Large intestine (tissue), 3 donors: Measurements from ENCODE around the gene ANO1. TPM values are rescaled to one million over a fixed set of nuclear protein-coding genes. Genes with fewer than 3 reads are reported as not detected.
A peak's percentile ranks its signal among the peaks of the same experiment; 100 is the strongest.

Experiments used
- DNase-seq, 2 donors: peaks; one replicate each; pipeline versions ENCODE4 v3.0.0 to v3.0.0-alpha.2; 2013
- H3K27ac ChIP-seq: one replicate; pipeline ENCODE4 v1.5.1; 2013; ENCODE audit warnings: low read length
- H3K27me3 ChIP-seq: 2 replicates; pipeline ENCODE4 v1.6.1; 2013; ENCODE audit warnings: low read length; ENCODE audit not compliant: control insufficient read depth, insufficient read depth
- H3K36me3 ChIP-seq: 2 replicates; pipeline ENCODE4 v1.6.1; 2013; ENCODE audit warnings: low read length; ENCODE audit not compliant: control insufficient read depth, insufficient read depth
- H3K4me1 ChIP-seq: one replicate; pipeline ENCODE4 v1.6.1; 2013; ENCODE audit warnings: low read length; ENCODE audit not compliant: control insufficient read depth, insufficient read depth
- H3K4me3 ChIP-seq: one replicate; pipeline ENCODE4 v1.5.1; 2013; ENCODE audit warnings: low read length
- H3K9me3 ChIP-seq: one replicate; pipeline ENCODE4 v1.6.1; 2013; ENCODE audit warnings: mild to moderate bottlenecking, low read depth, low read length, moderate library complexity; ENCODE audit not compliant: control insufficient read depth
- WGBS: methylation state at CpG from one replicate; pipeline ENCODE4 v1.1.5; 2013; ENCODE audit warnings: low lambda C conversion rate; ENCODE audit not compliant: insufficient coverage; 5-methylcytosine and 5-hydroxymethylcytosine counted together
- polyA plus RNA-seq: library from polyadenylated mRNA; unstranded; fragments of 120-200 nt; gene quantifications from one replicate; pipeline ENCODE4 v1.2.1, GENCODE V29; 2013

ANO1 gene
- polyA plus RNA-seq, 1 donor = 12.3 TPM

DNA sequence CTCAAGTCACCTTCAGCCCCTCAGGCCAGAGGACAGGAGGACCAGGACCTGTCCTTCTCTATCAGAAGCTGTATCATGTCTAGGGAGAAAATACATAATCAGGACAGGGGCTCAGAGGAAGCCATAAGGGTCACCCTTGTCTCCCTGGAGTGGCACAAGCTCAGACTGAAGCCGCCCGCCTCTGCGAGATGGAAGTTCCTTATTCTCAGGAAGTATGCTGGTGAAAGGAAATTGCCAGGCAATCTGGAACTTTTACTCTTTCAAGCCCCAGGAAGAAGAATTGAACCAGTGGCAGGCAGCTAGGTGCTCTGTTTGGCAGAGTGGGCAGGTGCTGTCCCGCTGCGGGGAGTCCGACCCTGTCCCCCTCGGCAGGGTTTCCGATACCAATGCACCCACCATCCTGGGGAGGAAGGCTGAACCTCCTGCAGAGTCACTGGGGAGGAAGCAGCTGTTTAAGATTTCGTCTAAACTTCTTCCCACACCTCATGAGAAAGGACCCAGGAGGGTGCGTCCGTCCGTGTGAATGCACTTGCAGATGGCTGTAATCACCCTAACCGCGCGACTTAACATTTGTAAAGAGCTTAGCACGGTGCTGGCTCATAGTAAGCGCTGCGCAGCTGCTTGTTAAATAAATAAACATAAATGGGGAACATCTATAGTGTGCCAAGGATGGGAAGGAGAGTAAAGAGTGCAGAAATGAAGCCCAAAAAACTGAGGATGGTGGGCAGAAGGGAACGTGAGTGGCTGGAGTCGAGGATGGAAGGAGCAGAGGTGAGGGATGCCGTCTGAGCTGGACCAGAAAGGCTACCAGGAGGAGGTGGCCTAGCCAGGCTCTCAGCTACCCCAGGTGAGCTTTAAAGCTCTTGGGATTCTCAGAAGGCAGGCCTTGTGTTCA lies 5.0 kb upstream of the ANO1 start:
- H3K4me3 ChIP-seq = no peak overlapping the region
- no peaks in the 10 kb centered on the region for H3K9me3 ChIP-seq
- H3K4me1 ChIP-seq = peaks cover 5% of the 10 kb centered on the region
- H3K27ac ChIP-seq = no peak overlapping the region
- no CpG with 5 or more reads among the region's 21 CpGs for whole genome bisulfite sequencing
- no peak for DNase-seq
- peaks cover 86% of the 10 kb centered on the region for H3K27me3 ChIP-seq
- H3K36me3 ChIP-seq = no peaks in the 10 kb centered on the region

- no peaks in the 10 kb centered on the region for H3K36me3 ChIP-seq
- no peak overlapping the region for H3K27ac ChIP-seq
- peak in 1 of 2 donors; percentile 27 for DNase-seq
- H3K4me1 ChIP-seq = peaks cover 5% of the 10 kb centered on the region
- peaks cover 80% of the 10 kb centered on the region for H3K27me3 ChIP-seq
- no peaks in the 10 kb centered on the region for H3K9me3 ChIP-seq
- no peak overlapping the region for H3K4me3 ChIP-seq
- WGBS = no CpG with 5 or more reads among the region's 22 CpGs
These were observed 4.2 kb upstream of the ANO1 start for GRCh38 chr11:70073871-70074371.

DNA sequence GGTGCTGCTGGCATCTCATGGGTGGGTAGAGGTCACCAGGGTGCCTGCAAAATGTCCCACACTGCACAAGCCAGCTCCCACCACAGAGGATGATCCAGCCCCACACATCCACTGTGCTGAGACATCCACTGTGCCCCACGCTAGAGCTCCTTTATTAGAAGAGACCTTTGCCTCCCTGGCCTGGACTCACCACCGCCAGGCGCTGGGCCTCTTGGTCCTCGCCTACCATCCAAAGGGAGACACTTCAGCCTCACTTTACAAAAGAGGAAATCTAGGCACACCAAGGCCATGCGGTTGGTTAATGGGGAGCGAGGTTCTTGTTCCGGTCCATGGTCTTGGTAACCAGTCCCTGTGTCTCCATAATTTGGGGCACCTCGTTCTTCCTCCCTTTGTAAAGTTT lies 3.4 kb upstream of the ANO1 start:
- Histone ChIP-seq H3K36me3 (no peaks in the 10 kb centered on the region), H3K4me3 (no peak overlapping the region), H3K4me1 (peaks cover 5% of the 10 kb centered on the region), H3K27me3 (peaks cover 80% of the 10 kb centered on the region), H3K9me3 (no peaks in the 10 kb centered on the region), H3K27ac (no peak overlapping the region)
- WGBS = no CpG with 5 or more reads among the region's 8 CpGs
- no peak for DNase-seq

GRCh38 chr11:70075836-70076235 lies 2.3 kb upstream of the ANO1 start:
- 100% methylated on average over 1 of the region's 8 CpGs for WGBS
- Histone ChIP-seq H3K9me3 (no peaks in the 10 kb centered on the region), H3K4me1 (peaks cover 5% of the 10 kb centered on the region), H3K36me3 (no peaks in the 10 kb centered on the region), H3K4me3 (no peak overlapping the region), H3K27me3 (peaks cover 82% of the 10 kb centered on the region), H3K27ac (no peak overlapping the region)
- DNase-seq = no peak

DNA sequence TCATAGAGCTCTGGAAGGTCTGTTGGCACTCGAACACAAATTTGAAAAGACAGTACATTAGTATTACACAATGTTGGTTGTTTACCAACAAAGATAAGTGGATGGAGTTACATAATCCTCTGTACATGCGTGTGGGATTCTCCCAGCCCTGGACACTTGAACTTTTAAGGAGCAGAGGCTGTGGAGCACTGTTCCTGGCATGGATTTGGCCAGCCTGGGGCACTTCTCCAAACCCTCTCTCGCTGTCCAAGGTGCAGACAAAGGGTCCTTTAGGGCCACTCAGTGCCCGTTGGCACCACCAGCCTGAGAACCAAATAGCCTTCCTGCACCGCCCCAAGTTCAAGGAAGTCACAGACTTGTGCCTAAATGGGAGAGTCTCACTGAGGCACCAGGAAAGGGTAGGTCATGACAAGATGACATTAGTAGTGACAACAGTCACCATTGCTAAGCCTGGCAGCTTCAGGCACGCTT lies 1.6 kb upstream of the ANO1 start:
- WGBS = no CpG with 5 or more reads among the region's 6 CpGs
- H3K4me3 ChIP-seq = no peak overlapping the region
- H3K9me3 ChIP-seq = no peaks in the 10 kb centered on the region
- H3K27ac ChIP-seq = no peak overlapping the region
- peaks cover 5% of the 10 kb centered on the region for H3K4me1 ChIP-seq
- DNase-seq = no peak
- peaks cover 86% of the 10 kb centered on the region for H3K27me3 ChIP-seq
- no peaks in the 10 kb centered on the region for H3K36me3 ChIP-seq

DNA sequence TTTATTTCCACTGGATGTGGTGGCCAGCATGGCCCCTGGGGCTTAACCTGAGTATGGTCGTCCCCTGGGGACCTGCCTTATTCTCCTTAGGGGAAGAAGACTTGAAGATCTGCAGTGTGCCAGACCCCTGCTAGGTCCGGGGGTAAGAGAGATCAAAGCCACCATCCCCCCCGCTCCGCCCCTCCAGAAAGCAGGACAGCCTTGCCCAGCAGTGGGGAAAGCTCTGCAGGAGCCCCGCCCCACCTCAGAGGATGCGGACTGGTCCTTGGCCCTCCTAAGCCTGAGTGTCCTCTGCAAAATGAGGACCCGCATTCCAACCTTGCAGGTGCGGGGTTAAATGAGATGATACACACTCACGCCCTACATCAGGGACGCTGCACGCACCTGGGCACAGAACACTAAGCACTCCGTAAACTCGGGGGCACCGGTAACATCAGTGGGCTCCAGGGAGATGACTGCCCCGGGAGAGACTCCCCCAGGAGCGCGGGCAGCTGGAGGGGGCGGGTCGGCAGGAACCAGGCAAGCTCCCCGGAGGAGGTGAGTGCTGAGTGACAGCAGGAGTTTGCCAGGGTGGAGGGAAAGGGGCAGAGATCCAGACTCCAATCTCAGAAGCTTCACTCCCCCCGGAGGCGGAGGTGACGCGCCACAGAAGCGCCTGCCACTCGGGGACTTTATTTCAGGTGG lies 564 bp upstream of the ANO1 start:
- Histone ChIP-seq H3K27me3 (peaks cover 82% of the 10 kb centered on the region), H3K4me3 (peak overlapping the region; percentile 13)
- WGBS = no CpG with 5 or more reads among the region's 26 CpGs

DNA sequence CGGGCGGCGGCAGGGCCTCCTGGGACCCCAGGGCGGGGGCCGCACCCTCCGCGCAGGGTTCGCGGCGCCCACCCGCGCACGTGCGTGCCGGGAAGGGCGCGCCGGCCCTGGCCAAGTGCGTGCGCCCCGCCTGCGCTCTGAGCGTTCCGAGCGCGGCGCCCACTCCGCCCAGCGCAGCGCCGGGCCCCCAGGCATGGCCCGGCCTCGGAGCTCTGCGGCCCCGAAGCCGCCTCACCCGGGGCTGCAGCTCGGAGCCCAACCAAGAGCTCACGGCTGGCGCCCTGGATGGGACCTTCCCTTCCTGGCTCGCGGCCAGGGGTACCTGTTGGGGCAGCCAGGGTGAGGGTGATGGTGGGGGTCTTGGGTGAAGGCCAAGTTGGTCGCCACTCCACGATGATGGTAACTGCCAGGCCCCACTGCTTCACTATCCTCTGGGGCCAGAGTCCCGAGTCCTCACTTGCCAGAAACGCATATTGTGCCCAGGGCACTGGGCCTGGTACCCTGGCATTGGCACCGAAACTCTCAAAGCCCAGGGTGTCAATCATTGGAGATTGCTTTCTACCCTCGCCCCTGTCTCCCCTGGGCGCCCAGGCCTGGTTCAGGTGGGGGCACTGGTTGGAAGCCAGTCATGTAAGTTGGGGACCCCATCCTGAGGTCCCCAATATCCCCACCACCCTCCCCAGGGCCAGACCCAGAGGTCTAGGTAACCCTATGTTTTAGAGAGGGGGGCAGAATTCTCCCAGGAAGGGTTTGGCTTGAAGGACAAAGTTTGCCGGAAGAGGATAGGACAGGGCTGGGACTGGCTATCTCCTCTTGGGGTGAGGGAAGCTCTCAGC lies 882 bp downstream of the ANO1 start:
- no peaks in the 10 kb centered on the region for H3K9me3 ChIP-seq
- H3K27ac ChIP-seq = no peak overlapping the region
- H3K4me1 ChIP-seq = peaks cover 3% of the 10 kb centered on the region
- peaks cover 70% of the 10 kb centered on the region for H3K27me3 ChIP-seq
- no peak overlapping the region for H3K4me3 ChIP-seq
- DNase-seq = no peak
- no peaks in the 10 kb centered on the region for H3K36me3 ChIP-seq
- WGBS = no CpG with 5 or more reads among the region's 50 CpGs

More for the DNA sequence above, 564 bp upstream of the ANO1 start:
- Histone ChIP-seq H3K27ac (no peak overlapping the region), H3K36me3 (no peaks in the 10 kb centered on the region), H3K4me1 (peaks cover 5% of the 10 kb centered on the region), H3K9me3 (no peaks in the 10 kb centered on the region)
- DNase-seq = no peak

DNA sequence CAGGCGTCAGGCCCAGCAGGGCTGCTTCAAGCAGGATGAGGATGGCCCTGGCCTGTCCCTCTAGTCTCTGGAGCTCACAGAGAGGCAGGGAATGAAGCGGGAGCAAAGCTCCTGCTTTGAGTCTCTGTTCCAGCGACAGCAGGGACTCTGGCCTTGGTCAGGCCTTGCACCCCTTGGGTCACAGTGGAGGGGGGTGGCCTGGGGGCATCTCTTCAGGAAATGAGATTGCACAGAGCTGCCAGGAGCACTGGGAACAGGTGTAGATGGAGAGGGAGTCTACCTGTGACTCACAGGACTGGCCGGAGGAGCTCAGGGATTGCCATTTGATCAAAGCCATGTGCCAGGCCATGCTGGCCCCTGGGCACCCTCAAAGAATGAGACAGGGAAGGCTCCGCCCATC lies 1.6 kb downstream of the ANO1 start:
- peaks cover 3% of the 10 kb centered on the region for H3K4me1 ChIP-seq
- no peak overlapping the region for H3K27ac ChIP-seq
- no peaks in the 10 kb centered on the region for H3K36me3 ChIP-seq
- H3K27me3 ChIP-seq = peaks cover 63% of the 10 kb centered on the region
- DNase-seq = no peak
- no CpG with 5 or more reads among the region's 5 CpGs for WGBS
- H3K9me3 ChIP-seq = no peaks in the 10 kb centered on the region
- no peak overlapping the region for H3K4me3 ChIP-seq

GRCh38 chr11:70080763-70081162 lies 2.6 kb downstream of the ANO1 start:
- Histone ChIP-seq H3K27me3 (peaks cover 53% of the 10 kb centered on the region), H3K27ac (no peak overlapping the region), H3K4me1 (peaks cover 7% of the 10 kb centered on the region), H3K36me3 (no peaks in the 10 kb centered on the region), H3K4me3 (no peak overlapping the region), H3K9me3 (no peaks in the 10 kb centered on the region)
- DNase-seq = peak in 1 of 2 donors; percentile 38
- 33% methylated on average over 1 of the region's 10 CpGs for WGBS

GRCh38 chr11:70082829-70083228 lies 4.7 kb downstream of the ANO1 start:
- no CpG with 5 or more reads among the region's 4 CpGs for WGBS
- Histone ChIP-seq H3K4me1 (peaks cover 6% of the 10 kb centered on the region), H3K9me3 (no peaks in the 10 kb centered on the region), H3K27ac (no peak overlapping the region), H3K27me3 (peaks cover 35% of the 10 kb centered on the region), H3K36me3 (no peaks in the 10 kb centered on the region), H3K4me3 (no peak overlapping the region)
- no peak for DNase-seq
